HG02981 (cell line): Measurements from ENCODE around the gene PHLDB1.
"Not testable (repeated sequence)": the region's sequence is repeated elsewhere in the genome, so short reads cannot be mapped to it uniquely, and the experiment has no call there.

Experiments used
- ATAC-seq: cut with Tn5 transposase; IDR thresholded peaks from one replicate; pipeline ENCODE4 v1.9.1; 2021; ENCODE audit warnings: mild to moderate bottlenecking, moderate library complexity; ENCODE audit not compliant: unreplicated experiment

The PHLDB1 gene

DNA sequence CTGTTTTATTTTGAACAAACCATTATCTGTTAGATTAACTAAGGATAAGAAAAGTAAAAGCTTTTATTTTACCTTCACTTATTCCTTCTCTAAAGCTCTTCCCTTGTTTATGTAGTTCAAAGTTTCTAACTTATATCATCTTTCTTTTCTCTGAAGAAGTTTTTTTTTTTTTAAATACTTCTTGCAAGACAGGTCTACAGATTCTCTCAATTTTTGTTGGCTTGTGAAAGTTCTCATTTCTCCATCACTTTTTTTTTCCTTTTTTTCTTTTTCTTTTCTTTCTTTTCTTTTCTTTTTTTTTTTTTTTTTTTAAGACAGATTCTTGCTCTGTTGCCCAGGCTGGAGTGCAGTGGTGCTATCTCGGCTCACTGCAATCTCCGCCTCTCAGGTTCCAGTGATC lies 76.8 kb downstream of the PHLDB1 start:
- no peak for ATAC-seq

- ATAC-seq = no peak
These were observed 80.5 kb downstream of the PHLDB1 start for GRCh38 chr11:118687906-118688305.

DNA sequence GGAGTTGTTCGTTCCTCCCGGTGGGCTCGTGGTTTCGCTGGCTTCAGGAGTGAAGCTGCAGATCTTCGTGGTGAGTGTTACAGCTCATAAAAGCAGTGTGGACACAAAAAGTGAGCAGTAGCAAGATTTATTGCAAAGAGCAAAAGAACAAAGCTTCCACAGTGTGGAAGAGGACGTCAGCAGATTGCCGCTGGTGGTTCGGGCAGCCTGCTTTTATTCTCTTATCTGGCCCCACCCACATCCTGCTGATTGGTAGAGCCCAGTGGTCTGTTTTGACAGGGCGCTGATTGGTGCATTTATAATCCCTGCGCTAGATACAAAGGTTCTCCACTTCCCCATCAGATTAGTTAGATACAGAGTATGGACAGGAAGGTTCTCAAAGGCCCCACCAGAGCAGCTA lies 80.9 kb downstream of the PHLDB1 start:
- ATAC-seq = not testable (repeated sequence)

GRCh38 chr11:118688851-118689502 lies 81.6 kb downstream of the PHLDB1 start:
- no peak for ATAC-seq

DNA sequence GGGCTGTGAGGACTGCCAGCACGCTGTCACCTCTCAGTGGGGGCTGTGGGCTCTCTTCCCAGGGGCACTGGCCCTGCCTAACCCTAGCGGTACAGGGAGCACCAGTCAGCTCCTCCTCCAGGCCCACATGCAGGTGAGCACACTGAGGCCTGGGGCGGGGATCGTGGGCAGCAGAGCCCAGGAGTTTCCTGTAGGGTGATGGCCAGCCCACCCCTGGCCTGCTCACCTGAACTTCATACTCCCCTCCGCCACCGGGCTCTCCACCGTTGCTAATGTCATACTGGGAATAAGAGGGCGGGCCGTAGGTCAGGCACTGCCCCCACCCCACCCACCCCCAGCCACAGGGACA lies 82.1 kb downstream of the PHLDB1 start:
- ATAC-seq = no peak

DNA sequence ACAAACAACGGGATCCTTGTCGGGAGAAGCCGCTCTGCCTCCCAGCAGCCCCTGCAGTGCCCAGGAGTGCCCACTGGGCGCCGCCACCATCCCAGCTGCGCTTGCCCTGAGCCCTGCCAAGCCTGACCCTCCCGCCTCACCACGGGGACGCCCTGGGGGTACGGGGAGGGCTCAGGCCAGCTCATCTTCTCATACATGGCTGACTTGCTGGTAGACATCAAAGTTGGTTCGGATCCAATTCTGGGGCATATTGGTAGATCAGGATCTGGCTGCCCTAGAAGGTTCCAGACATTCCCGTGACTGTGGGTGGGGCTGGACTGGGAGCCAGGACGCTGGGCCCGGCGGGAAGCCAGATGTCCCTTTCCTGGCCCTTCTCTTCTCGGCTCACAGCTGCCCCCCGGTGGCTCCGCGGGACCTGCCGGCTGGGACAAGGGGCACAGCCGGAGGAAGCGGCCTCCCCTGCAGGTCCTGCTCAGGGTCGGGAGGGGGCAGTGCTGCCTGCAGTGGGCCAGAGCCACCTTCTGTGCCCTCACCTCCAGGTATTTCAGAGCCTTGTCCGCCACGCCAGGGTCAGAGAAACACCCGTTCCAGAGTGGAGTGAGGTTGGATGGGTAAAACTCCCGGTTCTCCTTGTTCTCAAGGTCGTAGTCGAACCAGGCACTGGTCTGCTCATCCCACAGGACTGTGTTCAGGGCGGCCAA lies 82.6 kb downstream of the PHLDB1 start:
- ATAC-seq = peak; percentile 71

DNA sequence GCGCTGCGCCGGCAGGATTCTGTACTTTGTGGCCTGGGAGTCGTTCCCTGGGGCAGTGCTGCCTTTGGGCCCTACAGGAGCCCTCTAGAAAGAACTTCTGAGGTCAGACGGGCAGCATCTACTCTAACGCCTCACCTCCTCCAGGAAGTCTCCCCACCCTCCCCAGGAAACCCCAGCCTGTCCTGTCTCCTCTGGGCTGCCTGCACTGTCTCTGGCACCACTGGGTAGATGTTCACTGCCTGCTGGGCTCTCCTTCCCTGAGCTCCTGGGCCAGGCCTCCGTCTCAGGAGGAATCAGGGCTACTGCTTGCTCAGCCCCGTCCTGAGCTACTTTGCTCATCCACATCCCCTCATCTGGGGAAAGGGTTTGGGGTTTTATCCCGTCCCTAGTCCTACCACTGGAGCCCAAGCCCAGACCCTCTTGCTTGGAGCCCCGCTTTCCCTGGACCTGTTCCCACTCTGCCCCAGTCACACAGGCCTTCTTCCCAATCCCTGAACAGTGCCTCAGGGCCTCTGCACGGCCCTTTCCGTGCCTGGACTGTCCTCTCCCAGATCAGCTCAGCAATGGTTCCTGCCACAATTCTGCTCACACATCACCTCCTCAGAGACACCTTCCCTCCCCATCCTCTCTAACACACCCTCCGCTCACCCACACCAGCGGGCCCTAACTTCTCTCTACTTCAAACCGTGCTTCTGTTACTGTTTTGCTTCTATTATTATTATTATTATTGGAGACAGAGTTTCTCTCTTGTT lies 83.3 kb downstream of the PHLDB1 start:
- ATAC-seq = no peak

DNA sequence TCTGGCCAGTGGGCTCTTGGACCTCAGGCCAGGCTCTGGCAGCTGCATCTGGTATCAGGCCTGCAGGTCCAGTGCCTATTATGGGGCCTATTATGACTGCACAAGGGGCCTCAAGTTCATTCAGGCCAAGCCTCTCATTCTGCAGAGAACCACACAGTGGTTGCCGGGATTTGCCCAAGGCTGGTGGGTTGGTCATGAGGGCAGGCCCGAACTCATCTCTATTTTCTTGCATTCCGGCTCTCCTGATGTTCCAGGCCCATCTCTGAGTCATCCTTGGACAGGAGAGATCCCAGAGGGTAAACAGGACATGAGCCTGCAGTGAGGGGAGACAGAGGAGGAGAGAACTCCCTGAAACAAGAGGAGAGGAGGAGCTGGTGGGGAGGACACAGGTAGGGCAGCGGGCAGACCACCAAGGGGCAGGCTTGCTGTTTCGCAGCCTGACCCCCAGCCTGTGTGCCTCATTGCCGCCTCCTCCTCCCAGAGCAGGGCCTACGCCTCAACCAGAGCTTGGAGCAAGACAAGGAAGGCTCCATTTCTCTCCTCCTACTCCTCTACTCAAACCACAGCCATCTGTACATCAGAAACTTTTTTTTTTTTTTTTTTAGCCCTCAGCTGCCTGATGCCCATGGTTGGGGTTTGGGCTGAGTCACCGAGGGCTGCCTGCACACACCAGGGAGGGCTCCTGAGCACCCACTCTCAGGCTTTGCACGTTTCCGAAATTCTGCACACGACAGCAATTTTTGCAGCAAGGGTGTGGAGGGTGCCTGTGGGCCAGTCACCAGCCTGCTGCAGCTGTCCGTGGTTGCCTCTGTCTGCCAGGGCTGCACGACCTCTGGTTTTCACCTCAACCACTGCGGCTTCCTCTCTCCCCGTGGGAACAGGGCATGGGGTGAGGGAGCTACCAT lies 84.8 kb downstream of the PHLDB1 start:
- ATAC-seq = no peak

DNA sequence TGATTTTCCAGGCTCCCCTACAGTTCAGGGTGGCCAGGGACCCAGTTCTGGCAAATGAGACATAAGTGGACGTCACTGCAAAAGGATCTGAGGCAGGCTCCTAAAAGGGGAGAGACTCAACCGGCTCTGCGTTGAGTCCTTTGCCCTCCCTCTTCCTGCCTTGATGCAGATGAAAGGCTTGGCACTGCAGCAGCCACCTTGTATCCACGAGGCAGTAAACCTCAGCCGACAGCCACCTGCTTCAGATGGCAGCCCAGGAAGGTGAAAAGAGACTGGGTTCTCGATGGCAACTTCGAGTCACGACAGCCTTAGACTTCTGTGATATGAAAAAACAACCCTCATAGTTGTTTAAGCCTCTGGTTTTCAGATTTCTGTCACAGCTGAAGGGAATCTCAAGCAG lies 86.8 kb downstream of the PHLDB1 start:
- no peak for ATAC-seq

DNA sequence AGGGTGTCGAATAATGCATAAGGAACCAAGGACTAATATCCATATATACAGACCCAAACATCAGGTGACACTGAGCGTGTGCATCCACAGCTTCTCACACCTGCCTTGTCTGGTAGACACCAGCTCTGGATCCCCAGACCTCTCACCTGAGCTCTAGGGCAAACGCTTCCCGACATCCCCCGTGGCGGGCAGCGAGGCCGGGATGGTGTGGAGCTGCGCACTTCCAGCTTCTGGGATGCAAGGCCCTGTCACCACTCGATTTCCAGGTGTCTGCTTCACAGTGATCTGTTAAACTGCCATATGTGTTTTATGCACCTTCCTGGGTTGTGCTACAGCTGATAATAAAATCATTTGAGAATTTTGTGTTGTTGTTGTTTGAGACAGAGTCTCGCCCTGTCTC lies 87.4 kb downstream of the PHLDB1 start:
- ATAC-seq = no peak

DNA sequence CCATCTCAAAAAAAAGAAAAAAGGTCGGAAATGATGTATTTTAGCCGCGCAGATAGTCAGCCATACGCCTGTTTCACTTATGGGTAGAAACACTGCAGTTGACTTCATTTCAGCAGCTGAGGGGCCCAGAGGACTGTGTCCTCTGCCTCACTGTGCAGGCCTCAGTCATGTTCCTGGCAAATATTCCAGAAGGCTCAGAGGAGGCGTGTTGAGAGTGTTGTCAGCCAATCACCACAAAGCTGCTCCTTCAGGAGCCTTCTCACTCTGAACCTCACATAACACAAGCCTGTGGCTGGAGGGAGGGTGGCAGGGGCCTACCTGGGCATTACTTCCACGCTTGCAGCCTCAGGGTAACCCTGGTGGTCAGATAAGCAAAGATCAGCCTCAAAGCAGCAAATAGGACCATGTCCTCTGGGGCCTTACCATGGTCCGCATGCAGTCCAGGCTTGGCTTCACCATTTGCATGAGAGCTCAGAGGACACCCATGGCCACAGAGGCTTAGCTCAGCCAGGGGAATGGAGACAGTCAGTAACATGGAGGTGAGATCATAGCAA lies 89.3 kb downstream of the PHLDB1 start:
- ATAC-seq = no peak

GRCh38 chr11:118697346-118697745 lies 89.9 kb downstream of the PHLDB1 start:
- no peak for ATAC-seq

DNA sequence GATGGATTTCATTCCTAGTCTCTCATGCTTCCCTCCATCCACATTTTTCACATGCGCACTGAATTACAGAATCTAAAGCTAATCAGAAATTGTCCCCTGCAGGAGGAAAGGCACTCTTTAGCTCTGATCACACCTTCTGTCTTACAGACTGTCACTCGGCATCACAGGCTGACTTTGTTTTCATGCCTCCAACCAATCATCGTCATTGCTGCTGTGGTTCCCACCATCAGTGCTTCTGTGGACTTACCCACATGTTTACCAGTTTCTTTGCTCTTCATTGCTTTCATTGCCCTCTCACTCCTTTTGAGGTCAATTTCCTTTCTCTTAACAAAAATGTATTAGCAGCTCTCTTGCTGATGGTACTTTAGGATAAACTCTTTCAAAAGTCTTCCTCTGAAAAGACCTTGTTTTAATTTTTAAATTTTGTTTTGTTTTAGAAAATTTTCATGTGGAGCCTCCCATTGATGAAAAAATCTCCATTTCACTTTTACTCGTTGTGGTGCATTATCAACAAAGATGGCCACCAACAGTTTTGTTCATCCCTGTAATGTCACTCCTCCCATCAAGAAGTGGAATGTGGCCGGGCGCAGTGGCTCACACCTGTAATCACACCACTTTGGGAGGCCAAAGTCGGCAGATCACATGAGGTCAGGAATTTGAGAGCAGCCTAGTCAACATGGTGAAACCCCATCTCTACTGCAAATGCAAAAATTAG lies 92.2 kb downstream of the PHLDB1 start:
- no peak for ATAC-seq

GRCh38 chr11:118703563-118704106 lies 96.2 kb downstream of the PHLDB1 start:
- ATAC-seq = no peak

- ATAC-seq = no peak
These were observed 97.8 kb downstream of the PHLDB1 start for GRCh38 chr11:118705111-118705741.

GRCh38 chr11:118705791-118706545 lies 98.6 kb downstream of the PHLDB1 start:
- ATAC-seq = no peak

DNA sequence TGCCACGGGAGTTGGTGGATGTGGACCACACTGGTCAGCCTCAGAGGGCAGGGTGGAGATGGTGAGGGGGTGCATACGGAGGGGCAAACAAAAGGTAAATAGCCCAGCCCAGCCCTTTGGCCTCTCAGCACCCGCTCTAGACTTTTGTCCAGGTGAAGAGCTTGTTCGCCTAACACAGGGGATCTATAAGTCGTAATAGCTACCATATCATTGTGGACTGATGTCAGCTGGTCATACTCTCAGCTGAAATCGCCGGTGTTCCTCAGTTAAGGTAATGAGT lies 99.1 kb downstream of the PHLDB1 start:
- no peak for ATAC-seq
